ENCODE measurements around the gene FAM83F. TPM values are rescaled to one million over a fixed set of nuclear protein-coding genes. Genes with fewer than 3 reads are reported as not detected.
"Not testable (repeated sequence)": the region's sequence is repeated elsewhere in the genome, so short reads cannot be mapped to it uniquely, and the experiment has no call there.

FAM83F gene
- not detected in 2 replicates for total RNA-seq

- no peak within 1 kb of the TSS for H3K4me3 ChIP-seq (ENCODE audit: low read depth, low read length)
- no peak for TF ChIP-seq CTCF (IDR thresholded peaks at IDR 0.05; ENCODE audit: insufficient read depth, low read depth, low read length)
- DNase-seq (ENCODE audit: low read depth), result no peak
Observed at GRCh38 chr22:39994566-39995392, at the start of gene FAM83F. Gene FAM83F, plus strand, starts transcription at chr22:39994954. Its CDS starts 89 bp downstream, at chr22:39995043.

GRCh38 chr22:39946126-39946502 lies 48.6 kb upstream of the FAM83F start:
- DNase-seq (ENCODE audit: low read depth), result no peak
- no peak overlapping the region for H3K4me3 ChIP-seq (ENCODE audit: low read depth, low read length)
- no peak for TF ChIP-seq CTCF (IDR thresholded peaks at IDR 0.05; ENCODE audit: insufficient read depth, low read depth, low read length)

GRCh38 chr22:39946503-39947219 lies 48.1 kb upstream of the FAM83F start:
- no peak for DNase-seq (ENCODE audit: low read depth)

GRCh38 chr22:39947220-39948216 lies 47.2 kb upstream of the FAM83F start:
- H3K4me3 ChIP-seq (ENCODE audit: low read depth, low read length), result no peak overlapping the region
- no peak for DNase-seq (ENCODE audit: low read depth)
- no peak for TF ChIP-seq CTCF (IDR thresholded peaks at IDR 0.05; ENCODE audit: insufficient read depth, low read depth, low read length)

More at GRCh38 chr22:39946503-39947219, 48.1 kb upstream of the FAM83F start:
- TF ChIP-seq CTCF (IDR thresholded peaks at IDR 0.05; ENCODE audit: insufficient read depth, low read depth, low read length), result no peak
- no peak overlapping the region for H3K4me3 ChIP-seq (ENCODE audit: low read depth, low read length)

GRCh38 chr22:39949964-39950737 lies 44.6 kb upstream of the FAM83F start:
- no peak overlapping the region for H3K4me3 ChIP-seq (ENCODE audit: low read depth, low read length)
- no peak for DNase-seq (ENCODE audit: low read depth)
- TF ChIP-seq CTCF (IDR thresholded peaks at IDR 0.05; ENCODE audit: insufficient read depth, low read depth, low read length), result no peak

GRCh38 chr22:39951603-39952293 lies 43.0 kb upstream of the FAM83F start:
- not testable (repeated sequence) for H3K4me3 ChIP-seq (ENCODE audit: low read depth, low read length); DNase-seq (ENCODE audit: low read depth)

Measured in fibroblast of villous mesenchyme (primary cell).